Upper lobe of left lung (tissue), 4 donors: ENCODE data around the gene KRT6C.

Experiments used
- CTCF ChIP-seq, 6 experiments: fragments of 450-650 bp in 4 of 6; fragments of 200-600 bp in 2 of 6; sonication (generic) in 2 of 6; IDR thresholded peaks; one replicate each; pipeline ENCODE4 v1.5.1; 2016 to 2019; ENCODE audit warnings: antibody characterized with exemption in 6 of 6
- POLR2A ChIP-seq, 4 donors: fragments of 450-650 bp; IDR thresholded peaks; one replicate each; pipeline ENCODE4 v1.5.1; 2016 to 2017; ENCODE audit warnings: antibody characterized with exemption in 4 of 4, mild to moderate bottlenecking in 2 of 4

- TF ChIP-seq CTCF (IDR thresholded peaks at IDR 0.05) = no peak
- no peak for TF ChIP-seq POLR2A (IDR thresholded peaks at IDR 0.05)
Observed at GRCh38 chr12:52443966-52444365, 29.6 kb downstream of the KRT6C start.
